OCI-M1 (cell line): ENCODE results near the gene CA12.
"Not testable (repeated sequence)": the region's sequence is repeated elsewhere in the genome, so short reads cannot be mapped to it uniquely, and the experiment has no call there.

Experiments
- DNase-seq: peaks from one replicate; lab custom pipeline; 2025; lab: John Stamatoyannopoulos, UW

The CA12 gene

GRCh38 chr15:63381301-63382204, at the start of gene CA12:
Gene CA12, minus strand, starts transcription at chr15:63381846. Its CDS starts 126 bp downstream, at chr15:63381720.
- DNase-seq: no peak

- DNase-seq: no peak
Measured at GRCh38 chr15:63430766-63431451, 49.3 kb upstream of the CA12 start.

GRCh38 chr15:63426552-63426951, 44.9 kb upstream of the CA12 start:
- DNase-seq: no peak

- DNase-seq: no peak
Measured at GRCh38 chr15:63425426-63425985, 43.9 kb upstream of the CA12 start.

- no peak for DNase-seq
Measured at GRCh38 chr15:63422891-63423590, 41.4 kb upstream of the CA12 start.

GRCh38 chr15:63421433-63421832, 39.8 kb upstream of the CA12 start:
- no peak for DNase-seq

- peak; percentile 59 for DNase-seq
Measured at GRCh38 chr15:63420333-63420747, 38.7 kb upstream of the CA12 start.

GRCh38 chr15:63418811-63419210, 37.2 kb upstream of the CA12 start:
- DNase-seq: no peak

GRCh38 chr15:63417721-63418120, 36.1 kb upstream of the CA12 start:
- no peak for DNase-seq

GRCh38 chr15:63417274-63417673, 35.6 kb upstream of the CA12 start:
- DNase-seq: not testable (repeated sequence)

- DNase-seq: no peak
Measured at GRCh38 chr15:63414474-63415120, 33.0 kb upstream of the CA12 start.

GRCh38 chr15:63412551-63412950, 30.9 kb upstream of the CA12 start:
- no peak for DNase-seq

GRCh38 chr15:63411866-63412265, 30.2 kb upstream of the CA12 start:
- no peak for DNase-seq

GRCh38 chr15:63409179-63409578, 27.5 kb upstream of the CA12 start:
- no peak for DNase-seq

GRCh38 chr15:63408524-63408923, 26.9 kb upstream of the CA12 start:
- no peak for DNase-seq

- no peak for DNase-seq
Measured at GRCh38 chr15:63407612-63408011, 26.0 kb upstream of the CA12 start.

- DNase-seq: no peak
Measured at GRCh38 chr15:63405683-63406390, 24.2 kb upstream of the CA12 start.

- DNase-seq: no peak
Measured at GRCh38 chr15:63405159-63405558, 23.5 kb upstream of the CA12 start.

GRCh38 chr15:63403254-63403945, 21.8 kb upstream of the CA12 start:
- DNase-seq: peak; percentile 47

GRCh38 chr15:63402498-63403253, 21.0 kb upstream of the CA12 start:
- peak; percentile 74 for DNase-seq
